ENCODE results near the gene RPS6KB1.
"Not testable (repeated sequence)": the region's sequence is repeated elsewhere in the genome, so short reads cannot be mapped to it uniquely, and the experiment has no call there.

RPS6KB1 gene

DNA sequence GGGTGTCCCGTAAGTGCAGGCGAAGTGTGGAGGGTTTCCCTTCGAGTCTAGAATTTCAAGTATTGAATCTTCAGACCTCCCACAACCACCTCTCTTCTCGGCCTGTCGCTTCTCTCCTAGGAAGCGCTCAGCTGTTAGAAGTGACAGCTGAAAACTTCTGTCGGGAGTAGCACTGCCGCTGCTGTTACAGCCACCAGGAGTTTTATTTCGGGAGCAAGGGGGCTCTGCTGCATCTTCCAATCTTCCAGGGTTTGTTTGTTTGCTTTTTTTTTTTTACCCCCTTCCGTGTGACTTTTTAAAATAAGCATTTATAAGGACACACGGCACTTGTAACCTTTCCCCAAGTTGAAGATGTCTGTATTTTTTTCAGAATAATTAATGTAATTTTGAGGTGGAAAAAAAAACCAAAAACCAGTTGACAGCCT lies 767 bp downstream of the RPS6KB1 start:
- Mint-ChIP-seq H3K4me3 (peak overlapping the region; percentile 99), H3K27me3 (no peaks in the 10 kb centered on the region), H3K9me3 (no peaks in the 10 kb centered on the region), H3K4me1 (peaks cover 62% of the 10 kb centered on the region), H3K27ac (peak overlapping the region; percentile 99), H3K36me3 (peaks cover 9% of the 10 kb centered on the region)

DNA sequence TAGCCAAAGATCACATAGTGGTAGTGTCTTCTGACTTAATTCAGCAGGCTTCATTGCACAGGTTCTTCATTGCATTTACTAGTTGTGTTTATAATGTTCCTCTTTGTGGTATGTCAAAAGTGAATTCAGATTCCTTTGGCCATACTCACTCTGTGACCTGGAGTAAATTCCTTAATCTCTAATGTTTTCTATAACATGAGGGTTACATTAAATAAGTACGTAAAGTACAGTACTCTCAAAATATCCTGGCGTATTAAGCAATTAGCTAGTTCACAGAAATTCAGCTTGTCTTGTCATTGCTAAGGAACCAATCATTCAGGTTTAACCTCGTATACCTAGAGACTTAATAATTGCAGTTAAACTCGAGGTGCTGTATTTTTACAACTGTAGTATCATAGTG lies 4.2 kb downstream of the RPS6KB1 start:
- no peak overlapping the region for H3K4me3 Mint-ChIP-seq
- peaks cover 5% of the 10 kb centered on the region for H3K36me3 Mint-ChIP-seq
- no peak overlapping the region for H3K27ac Mint-ChIP-seq
- no peaks in the 10 kb centered on the region for H3K9me3 Mint-ChIP-seq
- H3K27me3 Mint-ChIP-seq: no peaks in the 10 kb centered on the region
- peaks cover 56% of the 10 kb centered on the region for H3K4me1 Mint-ChIP-seq

DNA sequence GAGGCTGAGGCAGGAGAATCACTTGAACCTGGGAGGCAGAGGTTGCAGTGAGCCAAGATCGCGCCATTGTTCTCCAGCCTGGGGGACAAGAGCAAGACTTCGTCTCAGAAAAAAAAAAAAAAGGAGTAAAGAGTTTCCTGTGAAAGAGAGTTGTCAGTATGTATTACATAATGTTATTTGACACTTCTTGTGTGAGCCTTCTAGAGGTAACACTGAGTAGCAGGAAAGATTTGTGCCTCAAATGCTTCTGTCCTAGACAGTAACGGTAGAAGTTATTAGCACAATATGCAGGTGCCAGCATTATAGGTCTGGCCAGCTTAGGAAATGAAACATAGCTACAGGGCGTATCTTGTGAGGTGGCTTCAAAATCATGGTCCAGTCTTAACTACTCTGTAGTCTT lies 6.2 kb downstream of the RPS6KB1 start:
- no peak overlapping the region for H3K27ac Mint-ChIP-seq
- H3K9me3 Mint-ChIP-seq: no peaks in the 10 kb centered on the region
- peaks cover 56% of the 10 kb centered on the region for H3K4me1 Mint-ChIP-seq
- no peak overlapping the region for H3K4me3 Mint-ChIP-seq
- no peaks in the 10 kb centered on the region for H3K27me3 Mint-ChIP-seq
- peaks cover 6% of the 10 kb centered on the region for H3K36me3 Mint-ChIP-seq

DNA sequence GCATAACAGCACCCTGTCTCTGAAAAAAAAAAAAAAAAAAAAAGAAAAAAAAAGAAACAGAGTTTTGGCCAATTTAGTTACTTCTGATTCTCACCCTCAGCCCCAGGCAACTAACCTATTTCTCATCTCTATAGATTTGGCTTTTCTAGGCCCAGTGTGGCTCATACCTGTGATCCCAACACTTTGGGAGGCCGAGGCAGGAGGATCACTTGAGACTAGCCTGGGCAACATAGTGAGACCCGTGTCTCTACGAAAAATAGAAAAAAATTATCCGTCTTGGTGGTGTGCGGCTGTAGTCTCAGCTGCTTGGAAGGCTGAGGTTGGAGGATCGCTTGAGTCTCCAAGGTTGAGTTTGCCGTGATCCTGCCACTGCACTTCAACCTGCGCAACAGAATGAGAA lies 8.7 kb downstream of the RPS6KB1 start:
- no peaks in the 10 kb centered on the region for H3K27me3 Mint-ChIP-seq
- H3K27ac Mint-ChIP-seq: no peak overlapping the region
- peaks cover 51% of the 10 kb centered on the region for H3K4me1 Mint-ChIP-seq
- no peaks in the 10 kb centered on the region for H3K9me3 Mint-ChIP-seq
- no peak overlapping the region for H3K4me3 Mint-ChIP-seq
- H3K36me3 Mint-ChIP-seq: peaks cover 3% of the 10 kb centered on the region

DNA sequence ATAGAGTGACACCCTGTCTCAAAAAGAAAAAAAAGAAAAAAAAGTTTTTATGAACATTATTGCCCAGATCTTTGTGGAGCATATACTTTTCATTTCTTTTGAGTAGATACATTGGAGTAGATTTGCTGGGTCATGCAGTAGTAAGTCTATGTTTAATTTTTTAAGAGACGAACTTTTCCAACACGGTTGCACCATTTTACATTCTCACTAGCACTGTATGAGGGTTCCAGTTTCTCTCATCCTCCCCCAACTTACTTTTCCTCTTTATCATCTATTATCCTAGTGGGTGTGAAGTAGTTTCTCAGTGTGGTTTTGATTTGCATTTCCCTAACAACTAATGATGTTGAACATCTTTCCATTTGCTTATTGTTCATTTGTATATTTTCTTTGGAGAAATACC lies 10.5 kb downstream of the RPS6KB1 start:
- H3K4me1 Mint-ChIP-seq: peaks cover 38% of the 10 kb centered on the region
- H3K27me3 Mint-ChIP-seq: no peaks in the 10 kb centered on the region
- H3K36me3 Mint-ChIP-seq: peaks cover 2% of the 10 kb centered on the region
- no peak overlapping the region for H3K4me3 Mint-ChIP-seq
- no peaks in the 10 kb centered on the region for H3K9me3 Mint-ChIP-seq
- H3K27ac Mint-ChIP-seq: peak overlapping the region; percentile 87

DNA sequence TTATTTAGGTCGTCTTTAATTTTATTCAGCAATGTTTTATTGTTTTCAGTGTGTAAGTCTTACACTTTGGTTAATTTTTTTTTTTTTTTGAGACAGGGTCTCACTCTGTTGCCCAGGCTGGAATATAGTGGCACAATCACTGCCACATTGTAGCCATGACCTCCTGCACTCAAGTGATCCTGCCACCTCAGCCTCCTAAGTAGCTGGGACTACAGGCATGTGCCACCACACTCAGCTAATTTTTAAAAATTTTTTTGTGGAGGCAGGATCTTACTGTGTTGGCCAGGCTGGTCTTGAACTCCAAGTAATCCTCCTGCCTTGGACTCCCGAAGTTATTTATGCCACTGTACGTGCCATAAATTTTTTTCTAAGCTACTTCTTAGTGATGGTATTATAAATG lies 14.5 kb downstream of the RPS6KB1 start:
- Mint-ChIP-seq H3K9me3 (no peaks in the 10 kb centered on the region), H3K36me3 (peaks cover 3% of the 10 kb centered on the region), H3K4me3 (no peak overlapping the region), H3K4me1 (peaks cover 21% of the 10 kb centered on the region), H3K27ac (no peak overlapping the region), H3K27me3 (no peaks in the 10 kb centered on the region)

DNA sequence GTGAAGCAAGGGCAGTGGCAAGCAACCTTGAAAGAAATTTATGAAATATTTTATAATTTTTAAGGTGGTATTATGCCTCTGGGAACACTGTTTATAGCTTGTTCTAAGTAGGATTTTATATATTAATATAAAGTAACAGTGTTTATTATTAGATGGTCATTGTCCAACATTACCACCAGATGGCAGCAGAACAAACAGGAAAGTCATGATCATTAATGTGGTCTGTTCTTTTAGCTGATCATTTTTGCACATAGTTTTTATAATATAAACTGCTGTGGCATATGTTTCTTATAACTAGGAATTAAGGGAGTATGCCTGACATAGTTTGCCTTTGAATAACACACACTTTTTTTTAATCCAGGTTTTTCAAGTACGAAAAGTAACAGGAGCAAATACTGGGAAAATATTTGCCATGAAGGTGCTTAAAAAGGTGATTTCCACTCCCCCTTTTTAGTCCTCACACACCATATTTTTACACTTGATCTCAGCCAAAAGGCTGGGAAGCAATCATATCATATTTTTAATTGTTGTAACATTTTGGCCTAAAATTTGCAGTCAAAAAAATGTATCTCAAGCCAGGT lies 21.4 kb downstream of the RPS6KB1 start:
- Mint-ChIP-seq H3K9me3 (no peaks in the 10 kb centered on the region), H3K27ac (no peak overlapping the region), H3K4me1 (peaks cover 6% of the 10 kb centered on the region), H3K4me3 (no peak overlapping the region), H3K27me3 (no peaks in the 10 kb centered on the region), H3K36me3 (peaks cover 14% of the 10 kb centered on the region)

DNA sequence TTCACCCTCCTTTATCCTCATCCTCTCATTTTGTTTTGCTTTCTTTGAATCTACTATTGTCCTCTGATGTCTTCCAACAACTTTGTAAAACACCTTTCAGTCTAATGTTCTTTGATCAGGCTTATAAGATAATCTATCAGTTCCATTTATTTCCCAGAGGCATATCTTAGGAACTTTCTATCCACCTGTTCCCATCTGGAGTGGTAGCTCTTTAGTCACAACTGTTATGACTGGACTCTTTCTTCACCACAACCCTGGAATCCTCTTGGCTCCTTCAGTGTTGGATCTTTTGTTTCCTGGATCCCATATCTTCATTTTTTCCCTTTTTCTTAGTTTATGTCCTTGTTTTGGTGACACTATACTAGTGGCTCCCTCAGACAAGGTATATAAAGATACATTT lies 23.5 kb downstream of the RPS6KB1 start:
- Mint-ChIP-seq H3K27me3 (no peaks in the 10 kb centered on the region), H3K36me3 (peaks cover 18% of the 10 kb centered on the region), H3K4me1 (peaks cover 6% of the 10 kb centered on the region), H3K27ac (no peak overlapping the region), H3K9me3 (no peaks in the 10 kb centered on the region), H3K4me3 (no peak overlapping the region)

DNA sequence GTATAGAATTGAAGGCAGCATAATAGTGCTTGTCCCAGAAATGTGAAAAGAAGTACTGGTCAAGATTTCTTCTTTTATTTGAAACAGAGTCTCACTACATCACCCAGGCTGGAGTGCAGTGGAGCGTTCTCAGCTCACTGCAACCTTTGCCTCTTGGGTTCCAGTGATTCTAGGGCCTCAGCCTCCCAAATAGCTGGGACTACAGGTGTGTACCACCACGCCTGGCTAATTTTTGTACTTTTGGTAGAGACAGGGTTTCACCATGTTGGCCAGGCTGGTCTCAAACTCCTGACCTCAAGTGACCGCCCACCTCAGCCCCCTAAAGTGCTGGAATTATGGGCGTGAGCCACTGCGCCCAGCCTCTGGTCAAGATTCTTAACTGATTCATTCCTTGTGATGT lies 27.7 kb downstream of the RPS6KB1 start:
- H3K27me3 Mint-ChIP-seq, H3K4me1 Mint-ChIP-seq, H3K27ac Mint-ChIP-seq, H3K4me3 Mint-ChIP-seq, H3K9me3 Mint-ChIP-seq: not testable (repeated sequence)
- peaks cover 21% of the 10 kb centered on the region for H3K36me3 Mint-ChIP-seq

DNA sequence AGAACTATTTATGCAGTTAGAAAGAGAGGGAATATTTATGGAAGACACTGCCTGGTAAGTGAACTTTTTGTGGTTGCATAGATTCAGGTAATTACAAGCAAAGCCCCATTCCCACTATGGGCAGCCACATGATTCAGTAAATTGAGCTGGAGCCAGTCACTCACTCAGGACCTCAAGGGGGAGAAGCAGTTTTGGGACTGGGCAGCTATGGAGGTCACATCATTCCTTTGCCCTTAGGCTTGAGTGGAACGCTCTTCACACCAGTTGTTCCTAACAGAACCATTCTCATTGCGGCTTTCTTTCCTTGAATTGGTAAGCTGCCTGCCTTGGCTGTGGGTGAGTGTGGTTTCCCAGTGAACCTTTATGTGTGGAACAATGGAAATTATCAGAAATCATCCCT lies 37.2 kb downstream of the RPS6KB1 start:
- Mint-ChIP-seq H3K36me3 (peaks cover 23% of the 10 kb centered on the region), H3K27ac (peak overlapping the region; percentile 46)
- H3K4me1 Mint-ChIP-seq, H3K27me3 Mint-ChIP-seq, H3K4me3 Mint-ChIP-seq, H3K9me3 Mint-ChIP-seq: not testable (repeated sequence)

DNA sequence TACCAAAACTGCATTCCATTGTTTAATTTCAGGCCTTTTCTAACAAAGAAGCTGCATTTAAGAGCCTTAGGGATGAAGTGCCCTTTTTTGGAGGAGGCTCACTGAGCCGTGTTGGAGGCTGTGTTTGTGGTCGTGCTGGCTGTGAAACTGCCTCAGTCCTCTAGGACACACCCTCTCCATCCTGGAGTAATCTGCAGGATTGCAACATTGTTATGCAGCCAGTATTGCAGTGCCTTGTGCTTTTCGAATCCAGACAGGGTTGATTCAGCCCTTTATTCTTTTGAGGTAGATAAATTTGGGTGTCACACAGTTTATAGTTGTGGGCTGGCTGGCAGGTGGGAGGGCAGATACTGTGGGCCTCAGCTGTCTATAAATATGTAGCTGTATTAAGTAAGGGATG lies 37.8 kb downstream of the RPS6KB1 start:
- H3K9me3 Mint-ChIP-seq, H3K4me3 Mint-ChIP-seq, H3K27ac Mint-ChIP-seq, H3K27me3 Mint-ChIP-seq, H3K4me1 Mint-ChIP-seq: not testable (repeated sequence)
- peaks cover 17% of the 10 kb centered on the region for H3K36me3 Mint-ChIP-seq

DNA sequence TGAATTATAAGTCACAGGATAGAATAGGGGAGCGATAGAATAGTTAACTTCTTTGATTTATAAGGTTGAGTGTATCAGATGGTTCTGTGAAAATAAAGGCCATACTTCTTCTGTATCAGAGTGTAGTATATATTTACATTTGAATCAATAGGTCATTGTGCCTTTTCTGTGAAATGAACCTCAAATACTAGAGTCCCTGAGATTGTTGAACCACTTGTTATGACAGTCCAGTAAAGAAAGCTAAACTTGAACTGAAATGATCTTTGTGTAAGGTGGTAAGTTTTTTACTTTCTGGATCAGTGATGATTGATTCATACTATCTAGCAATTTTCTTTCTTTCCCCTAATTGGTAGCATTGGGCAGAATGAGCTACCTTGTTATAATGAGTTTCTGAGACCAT lies 40.4 kb downstream of the RPS6KB1 start:
- not testable (repeated sequence) for H3K4me1 Mint-ChIP-seq, H3K9me3 Mint-ChIP-seq, H3K4me3 Mint-ChIP-seq, H3K27me3 Mint-ChIP-seq
- Mint-ChIP-seq H3K36me3 (peaks cover 16% of the 10 kb centered on the region), H3K27ac (peak overlapping the region; percentile 41)

DNA sequence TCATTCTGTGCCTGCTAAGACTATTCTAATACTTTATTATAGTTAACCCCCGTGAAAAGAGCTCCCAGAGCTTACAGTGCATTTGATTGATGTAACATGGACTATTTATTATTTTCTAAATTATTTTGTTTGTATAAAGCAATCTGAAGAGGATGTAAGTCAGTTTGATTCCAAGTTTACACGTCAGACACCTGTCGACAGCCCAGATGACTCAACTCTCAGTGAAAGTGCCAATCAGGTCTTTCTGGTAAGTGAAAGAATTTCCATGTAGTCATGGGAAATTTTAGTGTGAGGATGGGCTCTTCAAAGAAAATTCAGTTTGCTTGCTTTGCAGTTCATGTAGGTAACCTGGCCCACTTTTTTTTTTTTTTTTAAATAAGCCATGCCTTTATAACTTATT lies 47.8 kb downstream of the RPS6KB1 start:
- Mint-ChIP-seq H3K27ac (peak overlapping the region; percentile 96), H3K4me1 (peaks cover 35% of the 10 kb centered on the region), H3K4me3 (peak overlapping the region; percentile 7), H3K36me3 (peaks cover 17% of the 10 kb centered on the region)
- not testable (repeated sequence) for H3K27me3 Mint-ChIP-seq, H3K9me3 Mint-ChIP-seq

DNA sequence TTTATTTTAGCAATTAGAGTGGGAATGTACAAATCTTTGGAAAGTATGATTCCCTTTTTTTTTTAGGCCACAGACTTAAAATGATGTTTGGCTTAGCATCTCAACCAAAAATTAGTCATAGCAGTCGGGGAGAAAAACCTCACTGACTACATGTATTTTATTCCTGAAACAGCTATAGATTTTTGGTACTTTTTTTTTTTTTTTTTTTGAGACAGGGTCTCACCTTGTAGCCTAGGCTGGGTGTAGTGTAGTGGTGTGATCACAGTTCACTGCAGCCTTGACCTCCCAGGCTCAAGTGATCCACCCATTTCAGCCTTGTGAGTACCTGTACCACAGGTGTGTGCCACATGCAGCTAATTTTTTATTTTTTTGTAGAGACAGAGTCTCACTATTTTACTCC lies 48.2 kb downstream of the RPS6KB1 start:
- peaks cover 39% of the 10 kb centered on the region for H3K4me1 Mint-ChIP-seq
- H3K36me3 Mint-ChIP-seq: peaks cover 20% of the 10 kb centered on the region
- H3K27ac Mint-ChIP-seq: peak overlapping the region; percentile 96
- no peaks in the 10 kb centered on the region for H3K9me3 Mint-ChIP-seq
- H3K4me3 Mint-ChIP-seq: peak overlapping the region; percentile 60
- no peaks in the 10 kb centered on the region for H3K27me3 Mint-ChIP-seq

DNA sequence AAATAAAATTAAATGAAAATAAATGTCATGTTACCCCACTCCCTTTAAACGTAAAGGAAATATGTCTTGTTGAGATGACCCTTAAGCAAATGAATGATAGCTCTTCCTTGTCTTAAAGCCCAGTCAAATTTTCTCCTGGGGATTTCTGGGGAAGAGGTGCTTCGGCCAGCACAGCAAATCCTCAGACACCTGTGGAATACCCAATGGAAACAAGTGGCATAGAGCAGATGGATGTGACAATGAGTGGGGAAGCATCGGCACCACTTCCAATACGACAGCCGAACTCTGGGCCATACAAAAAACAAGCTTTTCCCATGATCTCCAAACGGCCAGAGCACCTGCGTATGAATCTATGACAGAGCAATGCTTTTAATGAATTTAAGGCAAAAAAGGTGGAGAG lies 53.5 kb downstream of the RPS6KB1 start:
- not testable (repeated sequence) for H3K27me3 Mint-ChIP-seq, H3K4me3 Mint-ChIP-seq, H3K9me3 Mint-ChIP-seq
- Mint-ChIP-seq H3K4me1 (peaks cover 31% of the 10 kb centered on the region), H3K27ac (peak overlapping the region; percentile 75), H3K36me3 (peaks cover 21% of the 10 kb centered on the region)

DNA sequence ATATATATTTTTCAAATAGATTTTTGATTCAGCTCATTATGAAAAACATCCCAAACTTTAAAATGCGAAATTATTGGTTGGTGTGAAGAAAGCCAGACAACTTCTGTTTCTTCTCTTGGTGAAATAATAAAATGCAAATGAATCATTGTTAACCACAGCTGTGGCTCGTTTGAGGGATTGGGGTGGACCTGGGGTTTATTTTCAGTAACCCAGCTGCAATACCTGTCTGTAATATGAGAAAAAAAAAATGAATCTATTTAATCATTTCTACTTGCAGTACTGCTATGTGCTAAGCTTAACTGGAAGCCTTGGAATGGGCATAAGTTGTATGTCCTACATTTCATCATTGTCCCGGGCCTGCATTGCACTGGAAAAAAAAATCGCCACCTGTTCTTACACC lies 54.4 kb downstream of the RPS6KB1 start:
- Mint-ChIP-seq H3K36me3 (peaks cover 19% of the 10 kb centered on the region), H3K27ac (peak overlapping the region; percentile 80), H3K4me1 (peaks cover 30% of the 10 kb centered on the region)
- not testable (repeated sequence) for H3K9me3 Mint-ChIP-seq, H3K4me3 Mint-ChIP-seq, H3K27me3 Mint-ChIP-seq

DNA sequence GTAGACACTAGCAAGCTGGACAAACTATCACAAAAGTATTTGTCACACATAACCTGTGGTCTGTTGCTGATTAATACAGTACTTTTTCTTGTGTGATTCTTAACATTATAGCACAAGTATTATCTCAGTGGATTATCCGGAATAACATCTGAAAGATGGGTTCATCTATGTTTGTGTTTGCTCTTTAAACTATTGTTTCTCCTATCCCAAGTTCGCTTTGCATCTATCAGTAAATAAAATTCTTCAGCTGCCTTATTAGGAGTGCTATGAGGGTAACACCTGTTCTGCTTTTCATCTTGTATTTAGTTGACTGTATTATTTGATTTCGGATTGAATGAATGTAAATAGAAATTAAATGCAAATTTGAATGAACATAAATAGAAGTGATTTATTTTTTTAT lies 57.1 kb downstream of the RPS6KB1 start:
- Mint-ChIP-seq H3K27ac (peak overlapping the region; percentile 46), H3K27me3 (no peaks in the 10 kb centered on the region), H3K4me3 (no peak overlapping the region), H3K9me3 (no peaks in the 10 kb centered on the region), H3K36me3 (peaks cover 17% of the 10 kb centered on the region), H3K4me1 (peaks cover 33% of the 10 kb centered on the region)

Measured in activated naive CD4-positive, alpha-beta T cell treated with anti-CD3 and anti-CD28 coated beads, Interleukin-2, amount 50 U/mL, for 24 hours (primary cell).